Type B pancreatic cell (in vitro differentiated cells): Measurements from ENCODE around the gene CDIPT. TPM values are rescaled to one million over a fixed set of nuclear protein-coding genes. Genes with fewer than 3 reads are reported as not detected.
A peak's percentile ranks its signal among the peaks of the same experiment; 100 is the strongest.

Experiments used
- DNase-seq: peaks from one replicate; pipeline ENCODE4 v3.0.0; 2021; ENCODE audit warnings: mixed read lengths; ENCODE audit not compliant: unreplicated experiment; ENCODE audit errors: extremely low spot score
- H3K27ac Mint-ChIP-seq: 2 replicates; pipeline ENCODE4 v1.8.0; 2021; ENCODE audit warnings: mild to moderate bottlenecking, mixed read lengths
- H3K27me3 Mint-ChIP-seq: 2 replicates; pipeline ENCODE4 v1.8.0; 2021; ENCODE audit warnings: mixed read lengths
- H3K36me3 Mint-ChIP-seq: 2 replicates; pipeline ENCODE4 v1.8.0; 2021; ENCODE audit warnings: mixed read lengths
- H3K4me1 Mint-ChIP-seq: one replicate; pipeline ENCODE4 v1.8.0; 2021; ENCODE audit warnings: mixed read lengths; ENCODE audit not compliant: unreplicated experiment
- H3K4me3 Mint-ChIP-seq: 2 replicates; pipeline ENCODE4 v1.8.0; 2021; ENCODE audit warnings: mild to moderate bottlenecking, mixed read lengths
- H3K9me3 Mint-ChIP-seq: 2 replicates; pipeline ENCODE4 v1.8.0; 2021; ENCODE audit warnings: mixed read lengths
- total RNA-seq: library from RNA; stranded (reverse); gene quantifications from 2 replicates; pipeline ENCODE4 v1.2.1, GENCODE V29; 2021; ENCODE audit warnings: low replicate concordance
- TF ChIP-seq, protein P1 (sequence below): fragments of 200-600 bp; sonication (generic); conservative IDR thresholded peaks from 2 replicates; pipeline ENCODE4 v1.5.0; 2021; ENCODE audit warnings: antibody characterized with exemption, mild to moderate bottlenecking

Gene CDIPT
- total RNA-seq, 1 donor from 2014 or later = 58.0 TPM

DNA sequence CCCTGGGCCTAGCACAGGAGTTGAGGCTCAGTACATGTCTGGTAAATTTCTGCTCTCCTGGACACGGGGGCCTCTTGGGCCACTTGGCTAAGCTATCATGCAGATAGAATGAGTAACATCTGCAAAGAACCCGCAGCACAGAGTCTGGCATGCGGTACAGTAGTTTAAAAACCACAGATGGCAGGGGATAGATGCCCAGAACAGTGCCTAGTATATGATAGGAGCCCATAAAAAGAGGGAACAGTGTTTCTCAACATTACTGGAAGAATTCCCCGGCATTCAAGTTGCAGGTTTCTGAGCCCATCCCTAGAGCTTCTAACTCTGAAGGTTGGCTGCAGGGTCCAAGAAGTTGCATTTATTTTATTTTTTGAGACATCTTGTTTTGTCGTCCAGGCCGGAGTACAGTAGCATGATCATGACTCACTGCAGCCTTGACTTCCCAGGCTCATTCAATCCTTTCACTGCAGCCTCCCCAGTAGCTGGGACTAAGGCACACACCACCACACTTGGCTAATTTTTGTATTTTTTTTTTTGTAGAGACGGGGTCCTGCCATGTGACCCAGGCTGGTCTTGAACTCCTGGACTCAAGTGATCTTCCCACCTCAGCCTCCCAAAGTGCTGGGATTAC lies 5.8 kb downstream of the CDIPT start:
- no peaks in the 10 kb centered on the region for H3K27me3 Mint-ChIP-seq
- peaks cover 8% of the 10 kb centered on the region for H3K4me1 Mint-ChIP-seq
- no peak for DNase-seq
- H3K9me3 Mint-ChIP-seq = no peaks in the 10 kb centered on the region
- TF ChIP-seq, protein P1, sequence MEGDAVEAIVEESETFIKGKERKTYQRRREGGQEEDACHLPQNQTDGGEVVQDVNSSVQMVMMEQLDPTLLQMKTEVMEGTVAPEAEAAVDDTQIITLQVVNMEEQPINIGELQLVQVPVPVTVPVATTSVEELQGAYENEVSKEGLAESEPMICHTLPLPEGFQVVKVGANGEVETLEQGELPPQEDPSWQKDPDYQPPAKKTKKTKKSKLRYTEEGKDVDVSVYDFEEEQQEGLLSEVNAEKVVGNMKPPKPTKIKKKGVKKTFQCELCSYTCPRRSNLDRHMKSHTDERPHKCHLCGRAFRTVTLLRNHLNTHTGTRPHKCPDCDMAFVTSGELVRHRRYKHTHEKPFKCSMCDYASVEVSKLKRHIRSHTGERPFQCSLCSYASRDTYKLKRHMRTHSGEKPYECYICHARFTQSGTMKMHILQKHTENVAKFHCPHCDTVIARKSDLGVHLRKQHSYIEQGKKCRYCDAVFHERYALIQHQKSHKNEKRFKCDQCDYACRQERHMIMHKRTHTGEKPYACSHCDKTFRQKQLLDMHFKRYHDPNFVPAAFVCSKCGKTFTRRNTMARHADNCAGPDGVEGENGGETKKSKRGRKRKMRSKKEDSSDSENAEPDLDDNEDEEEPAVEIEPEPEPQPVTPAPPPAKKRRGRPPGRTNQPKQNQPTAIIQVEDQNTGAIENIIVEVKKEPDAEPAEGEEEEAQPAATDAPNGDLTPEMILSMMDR = no peak
- H3K4me3 Mint-ChIP-seq = no peak overlapping the region
- peaks cover 8% of the 10 kb centered on the region for H3K36me3 Mint-ChIP-seq
- no peak overlapping the region for H3K27ac Mint-ChIP-seq

- Mint-ChIP-seq H3K4me1 (peaks cover 6% of the 10 kb centered on the region), H3K27ac (no peak overlapping the region), H3K27me3 (no peaks in the 10 kb centered on the region), H3K9me3 (no peaks in the 10 kb centered on the region), H3K4me3 (no peak overlapping the region), H3K36me3 (peaks cover 4% of the 10 kb centered on the region)
- DNase-seq = no peak
- TF ChIP-seq, protein P1 = no peak
These were observed 8.4 kb downstream of the CDIPT start for GRCh38 chr16:29854520-29855100.

DNA sequence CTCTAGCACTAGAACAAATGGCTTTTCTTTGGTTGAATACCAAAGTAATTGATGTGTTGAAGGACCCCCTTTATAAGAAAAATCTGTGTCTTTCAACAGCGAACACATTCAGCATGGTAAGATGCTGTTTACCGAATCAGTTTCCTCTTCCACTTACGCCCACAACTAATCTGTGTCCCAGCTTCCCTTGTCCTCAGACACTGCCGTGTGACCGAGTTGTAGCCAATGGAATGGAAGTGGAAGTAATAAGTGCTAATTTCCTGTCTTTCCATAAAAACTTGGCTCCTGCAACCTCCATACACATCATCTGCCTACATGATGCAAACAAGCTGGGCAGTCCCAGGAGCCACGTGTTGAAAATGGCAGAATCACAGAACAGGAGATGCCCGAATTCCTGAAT lies 10.4 kb downstream of the CDIPT start:
- no peak overlapping the region for H3K27ac Mint-ChIP-seq
- TF ChIP-seq, protein P1 = no peak

GRCh38 chr16:29850998-29851397 lies 12.0 kb downstream of the CDIPT start:
- H3K36me3 Mint-ChIP-seq = no peaks in the 10 kb centered on the region
- H3K27ac Mint-ChIP-seq = no peak overlapping the region
- no peaks in the 10 kb centered on the region for H3K27me3 Mint-ChIP-seq
- TF ChIP-seq, protein P1 = no peak
- no peak for DNase-seq
- H3K4me3 Mint-ChIP-seq = no peak overlapping the region
- H3K4me1 Mint-ChIP-seq = peaks cover 11% of the 10 kb centered on the region
- no peaks in the 10 kb centered on the region for H3K9me3 Mint-ChIP-seq

More for the DNA sequence above, 10.4 kb downstream of the CDIPT start:
- no peak overlapping the region for H3K4me3 Mint-ChIP-seq
- no peaks in the 10 kb centered on the region for H3K9me3 Mint-ChIP-seq
- no peaks in the 10 kb centered on the region for H3K27me3 Mint-ChIP-seq
- H3K36me3 Mint-ChIP-seq = no peaks in the 10 kb centered on the region
- H3K4me1 Mint-ChIP-seq = peaks cover 11% of the 10 kb centered on the region
- no peak for DNase-seq

DNA sequence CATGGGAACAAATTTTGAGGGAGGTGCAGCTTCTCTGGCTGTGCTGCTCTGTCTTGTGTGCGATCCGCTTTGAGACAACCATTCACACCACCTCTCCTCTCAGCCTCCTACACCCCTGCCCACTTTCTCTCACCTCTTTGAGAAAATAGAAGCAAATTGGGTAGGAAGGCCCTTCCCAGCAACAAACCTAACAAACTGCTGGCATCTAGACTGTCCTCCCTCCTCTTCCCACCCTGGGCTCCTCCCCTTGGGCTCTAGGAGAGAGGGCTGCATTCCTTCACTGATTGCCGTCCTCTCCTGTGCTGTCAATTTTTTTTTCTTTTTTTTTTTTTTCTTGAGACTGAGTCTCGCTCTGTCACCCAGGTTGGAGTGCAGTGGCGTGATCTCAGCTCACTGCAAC lies 13.5 kb downstream of the CDIPT start:
- Mint-ChIP-seq H3K4me1 (peaks cover 11% of the 10 kb centered on the region), H3K36me3 (no peaks in the 10 kb centered on the region), H3K27me3 (no peaks in the 10 kb centered on the region), H3K4me3 (no peak overlapping the region), H3K27ac (peak overlapping the region; percentile 58), H3K9me3 (no peaks in the 10 kb centered on the region)
- no peak for DNase-seq
- TF ChIP-seq, protein P1 = no peak
